NCI-H345 treated with DMSO at 0.1 percent for 48 hours (cell line): Measurements from ENCODE around the gene PHETA1.

Experiments used
- DNase-seq: peaks from one replicate; lab custom pipeline; 2025; ENCODE audit not compliant: unreplicated experiment; lab: John Stamatoyannopoulos, UW

The PHETA1 gene

DNA sequence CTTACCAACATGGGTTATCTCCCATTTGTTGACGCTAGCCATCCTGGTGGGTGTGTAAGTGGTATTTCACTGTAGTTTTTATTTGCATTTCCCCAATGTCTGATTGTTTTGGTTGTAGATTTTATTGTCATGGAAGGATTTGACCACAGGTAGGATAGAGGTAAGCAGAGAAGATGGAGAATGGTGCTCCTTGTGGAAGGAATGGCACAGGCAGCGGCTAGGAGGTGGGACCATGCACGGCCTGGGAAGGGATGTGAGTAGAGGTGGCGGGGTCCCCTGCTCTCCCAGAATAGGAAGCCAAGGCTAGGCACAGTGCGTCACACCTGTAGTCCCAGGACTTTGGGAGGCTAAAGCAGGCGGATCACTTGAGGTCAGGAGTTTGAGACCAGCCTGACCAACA, 41.4 kb downstream of the PHETA1 start:
- DNase-seq: no peak

DNA sequence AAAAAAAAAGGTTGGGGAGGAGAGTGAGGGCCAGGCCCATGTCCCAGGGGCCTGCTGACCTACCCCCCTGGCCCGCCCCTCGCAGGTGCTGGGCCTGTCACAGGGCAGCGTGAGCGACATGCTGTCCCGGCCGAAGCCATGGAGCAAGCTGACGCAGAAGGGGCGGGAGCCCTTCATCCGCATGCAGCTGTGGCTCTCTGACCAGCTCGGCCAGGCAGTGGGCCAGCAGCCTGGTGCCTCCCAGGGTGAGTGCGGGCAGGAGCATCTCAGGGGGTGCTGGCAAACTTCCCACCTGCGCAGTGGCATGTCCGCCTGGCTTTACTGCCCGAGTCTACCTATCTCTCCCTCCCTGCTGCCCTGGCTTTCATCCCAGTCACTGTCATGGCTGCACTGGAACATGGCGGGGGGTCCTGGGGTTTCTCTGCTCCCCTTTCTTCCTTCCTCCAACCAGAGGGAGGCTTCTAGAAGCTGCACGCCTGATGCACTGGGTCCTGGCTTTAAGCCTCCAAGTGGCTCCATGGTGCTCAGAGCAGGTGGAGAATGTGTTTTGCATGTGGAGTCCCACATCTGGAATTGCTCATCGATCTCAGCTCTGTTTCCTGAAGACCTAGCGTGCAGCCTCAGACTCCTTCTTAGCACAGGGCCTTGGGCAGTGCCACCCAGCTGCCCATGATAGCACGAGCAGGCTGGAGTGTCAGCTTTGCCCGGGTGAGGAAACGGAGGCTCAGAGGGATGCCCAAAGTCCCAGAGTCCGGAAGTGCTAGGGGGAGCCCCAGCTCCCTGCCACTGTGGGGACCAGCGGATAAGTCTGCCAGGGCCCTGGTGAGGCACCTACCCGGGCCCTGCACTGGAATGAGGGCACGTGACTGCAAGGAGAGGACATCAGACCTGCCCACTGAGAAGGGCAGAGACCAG, 46.3 kb downstream of the PHETA1 start:
- peak; percentile 39 for DNase-seq

DNA sequence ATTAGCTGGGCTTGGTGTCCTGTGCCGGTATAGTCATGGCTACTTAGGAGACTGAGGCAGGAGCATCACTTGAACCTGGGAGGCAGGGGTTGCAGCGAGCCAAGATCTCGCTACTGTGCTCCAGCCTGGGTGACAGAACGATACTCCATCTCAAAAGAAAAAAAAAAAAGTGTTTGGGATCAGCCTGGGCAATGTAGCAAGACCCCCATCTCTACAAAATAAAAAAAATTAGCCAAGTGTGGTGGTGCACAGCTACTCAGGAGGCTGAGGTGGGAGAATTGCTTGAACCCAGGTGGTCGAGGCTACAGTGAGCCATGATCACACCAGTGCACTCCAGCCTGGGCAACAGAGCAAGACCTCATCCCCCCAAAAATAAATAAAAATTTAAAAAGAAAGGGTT, 47.6 kb downstream of the PHETA1 start:
- DNase-seq: no peak

DNA sequence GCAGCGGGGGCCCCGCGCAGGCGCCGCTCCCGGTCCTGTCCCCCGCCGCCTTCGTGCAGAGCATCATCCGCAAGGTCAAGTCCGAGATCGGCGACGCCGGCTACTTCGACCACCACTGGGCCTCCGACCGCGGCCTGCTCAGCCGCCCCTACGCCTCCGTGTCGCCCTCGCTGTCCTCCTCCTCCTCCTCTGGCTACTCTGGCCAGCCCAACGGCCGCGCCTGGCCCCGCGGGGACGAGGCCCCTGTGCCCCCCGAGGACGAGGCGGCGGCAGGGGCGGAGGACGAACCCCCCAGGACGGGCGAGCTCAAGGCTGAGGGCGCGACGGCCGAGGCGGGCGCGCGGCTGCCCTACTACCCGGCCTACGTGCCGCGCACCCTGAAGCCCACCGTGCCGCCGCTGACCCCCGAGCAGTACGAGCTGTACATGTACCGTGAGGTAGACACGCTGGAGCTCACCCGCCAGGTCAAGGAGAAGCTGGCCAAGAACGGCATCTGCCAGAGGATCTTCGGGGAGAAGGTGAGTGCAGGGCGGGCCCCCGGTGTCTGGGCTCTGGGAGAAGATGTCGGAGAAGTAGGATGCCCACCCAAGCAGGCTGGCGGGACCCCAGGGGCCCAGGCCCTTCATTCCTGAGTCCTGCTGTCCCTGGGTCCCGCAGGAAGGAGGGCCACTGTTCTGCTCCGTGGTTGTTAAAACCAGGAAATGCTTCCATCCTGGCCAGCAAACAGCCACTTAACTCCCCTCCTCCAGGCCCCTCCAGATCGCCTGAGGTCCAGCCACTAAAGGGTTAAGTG, 48.4 kb downstream of the PHETA1 start:
- no peak for DNase-seq

DNA sequence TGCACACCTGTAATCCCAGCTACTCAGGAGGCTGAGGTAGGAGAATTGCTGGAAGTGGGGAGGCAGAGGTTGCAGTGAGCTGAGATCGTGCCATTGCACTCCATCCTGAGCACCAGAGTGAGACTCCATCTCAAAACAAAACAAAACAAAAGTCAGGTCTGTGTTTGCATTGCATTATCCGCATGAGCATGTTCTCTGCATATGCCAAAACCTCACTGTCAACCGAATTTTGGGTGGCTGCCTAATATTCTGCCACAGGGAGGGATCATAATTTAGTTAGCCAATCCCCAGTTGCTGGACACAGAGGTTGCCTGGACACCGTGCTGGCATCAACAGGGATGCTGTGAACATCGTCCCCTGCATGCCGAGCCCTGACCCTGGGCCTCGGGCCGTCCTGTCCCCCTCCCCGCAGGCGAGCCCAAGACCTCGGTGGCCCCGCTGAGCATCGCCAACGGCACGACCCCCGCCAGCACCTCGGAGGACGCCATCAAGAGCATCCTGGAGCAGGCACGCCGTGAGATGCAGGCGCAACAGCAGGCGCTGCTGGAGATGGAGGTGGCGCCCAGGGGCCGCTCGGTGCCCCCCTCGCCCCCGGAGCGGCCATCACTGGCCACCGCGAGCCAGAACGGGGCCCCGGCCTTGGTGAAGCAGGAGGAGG, 49.2 kb downstream of the PHETA1 start:
- DNase-seq: no peak

DNA sequence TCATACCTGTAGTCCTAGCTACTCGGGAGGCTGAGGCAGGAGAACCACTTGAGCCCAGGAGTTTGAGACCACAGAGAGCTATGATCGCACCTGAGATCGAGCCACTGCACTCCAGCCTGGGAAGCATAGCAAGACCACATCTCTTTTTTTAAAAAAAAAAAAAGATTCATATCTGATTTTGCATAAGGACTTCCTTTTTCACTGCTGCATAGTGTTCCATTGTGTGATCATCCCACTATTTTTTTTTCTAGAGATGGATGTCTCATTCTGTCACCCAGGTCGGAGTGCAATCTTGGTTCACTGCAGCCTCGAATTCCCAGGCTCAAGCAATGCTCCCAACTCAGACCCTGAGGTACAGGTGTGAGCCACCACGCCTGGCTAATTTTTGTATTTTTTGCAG, 50.4 kb downstream of the PHETA1 start:
- no peak for DNase-seq

DNA sequence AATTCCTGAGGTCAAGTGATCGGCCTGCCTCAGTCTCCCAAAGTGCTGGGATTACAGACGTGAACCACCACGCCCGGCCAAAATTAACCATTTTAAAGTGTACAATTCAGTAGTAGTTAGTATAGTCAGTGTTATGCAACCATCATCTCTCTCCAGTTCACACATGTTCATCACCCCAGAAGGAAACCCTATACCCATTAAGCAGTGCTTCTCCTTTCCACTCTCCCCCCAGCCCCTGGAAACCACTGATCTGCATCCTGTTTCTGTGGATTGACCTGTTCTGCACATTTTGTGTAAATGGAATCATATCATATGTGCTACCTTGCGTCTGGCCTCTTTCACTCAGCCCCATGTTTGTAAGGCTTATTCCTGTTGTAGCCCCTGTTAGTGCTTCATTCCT, 52.2 kb downstream of the PHETA1 start:
- DNase-seq: no peak

DNA sequence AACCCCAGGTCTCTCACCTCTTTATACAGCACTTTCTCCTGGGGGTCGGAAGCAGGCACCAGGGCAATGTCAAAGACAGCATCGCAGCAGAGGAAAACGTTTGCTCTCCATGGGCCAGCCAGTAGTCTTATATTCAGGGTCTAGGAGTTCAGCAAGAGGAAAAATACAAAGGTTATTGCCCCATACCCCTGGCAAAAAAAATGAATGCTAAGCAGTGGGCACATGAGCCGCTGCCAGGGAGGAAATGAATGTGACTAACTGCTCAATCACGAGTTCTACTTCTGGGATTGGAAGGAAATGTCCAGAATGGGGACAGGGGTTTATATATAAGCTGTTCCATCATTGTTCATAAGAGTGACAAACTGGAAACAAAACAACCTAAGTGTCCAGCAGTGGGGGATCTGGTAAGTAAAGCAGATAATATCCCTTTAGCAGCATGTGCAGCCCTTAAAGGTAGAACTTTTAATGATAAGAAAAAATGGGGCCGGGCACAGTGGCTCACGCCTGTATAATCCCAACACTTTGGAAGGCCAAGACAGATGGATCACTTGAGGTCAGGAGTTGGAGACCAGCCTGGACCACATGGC, 53.8 kb downstream of the PHETA1 start:
- no peak for DNase-seq

DNA sequence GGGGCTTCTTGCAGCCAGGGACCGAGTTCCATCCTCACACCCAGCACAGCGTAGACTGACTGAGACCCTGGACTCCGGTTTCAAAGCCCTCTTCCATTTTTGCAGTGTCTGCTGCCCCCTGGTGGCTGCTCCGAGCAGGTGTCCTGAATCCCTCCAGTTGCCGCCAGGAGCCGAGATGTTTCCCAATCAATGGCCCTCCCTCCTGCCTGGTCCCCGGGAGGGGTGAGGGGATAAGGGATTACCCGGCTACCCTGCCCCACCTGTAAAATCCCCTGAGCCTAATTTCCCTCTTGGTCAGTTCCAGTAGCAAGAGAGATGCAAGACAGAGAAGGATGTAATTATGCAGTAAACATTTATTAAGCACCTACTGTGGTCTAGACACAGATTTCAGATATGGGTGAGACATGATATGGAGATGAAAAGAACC, 55.0 kb downstream of the PHETA1 start:
- peak; percentile 57 for DNase-seq

DNA sequence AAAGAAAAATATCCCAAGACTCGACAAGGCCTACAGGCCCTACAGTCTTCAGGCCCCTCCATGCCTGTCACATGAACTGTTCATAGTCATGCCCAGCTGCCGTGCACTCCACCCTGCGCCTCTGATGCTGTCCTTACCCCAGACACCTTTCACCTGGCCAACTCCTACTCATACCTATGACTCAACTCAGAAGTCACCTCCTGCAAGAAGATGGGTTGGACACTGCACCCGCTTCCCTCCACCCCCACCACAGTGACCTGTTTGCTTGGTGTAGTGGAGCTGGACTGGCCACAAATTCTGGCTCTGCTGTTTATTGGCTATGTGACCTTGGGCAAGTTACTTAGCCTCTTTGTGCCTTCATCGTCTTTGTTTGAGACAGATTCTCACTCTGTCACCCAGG, 56.2 kb downstream of the PHETA1 start:
- DNase-seq: no peak

DNA sequence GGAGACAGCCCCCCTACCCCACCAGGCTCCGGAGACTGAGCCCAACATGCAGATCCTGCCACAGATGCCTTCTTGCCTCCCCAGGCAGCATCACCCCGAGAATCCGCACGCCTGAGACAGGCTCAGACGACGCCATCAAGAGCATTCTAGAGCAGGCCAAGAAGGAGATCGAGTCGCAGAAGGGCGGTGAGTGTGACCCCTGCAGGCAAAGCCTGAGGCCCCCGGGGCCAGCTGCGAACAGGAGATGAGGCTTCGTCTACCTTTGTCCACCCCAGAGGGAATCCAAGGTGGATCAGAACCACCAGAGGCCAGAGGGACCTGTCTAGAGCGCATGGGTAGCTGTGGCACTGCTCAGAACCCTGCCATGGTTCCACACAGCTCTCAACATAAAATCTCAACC, 56.9 kb downstream of the PHETA1 start:
- DNase-seq: no peak

DNA sequence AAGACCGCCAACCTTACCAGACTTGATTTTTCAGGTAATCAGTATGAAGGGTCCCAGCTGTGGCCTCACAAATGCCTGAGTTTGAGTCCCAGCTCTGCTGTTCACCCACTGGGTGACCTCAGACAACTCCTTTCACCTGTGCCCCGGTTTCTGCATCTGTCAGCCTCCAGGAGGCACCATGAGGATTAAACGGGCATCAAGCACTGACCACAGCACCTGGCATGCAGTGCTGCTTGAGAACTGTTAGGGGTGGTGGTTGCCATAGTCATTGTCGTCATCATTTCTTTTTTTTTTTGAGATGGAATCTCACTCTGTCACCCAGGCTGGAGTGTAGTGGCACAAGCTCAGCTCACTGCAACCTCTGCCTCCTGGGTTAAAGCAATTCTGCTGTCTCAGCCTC, 57.9 kb downstream of the PHETA1 start:
- DNase-seq: no peak
